ENCODE measurements around the gene LYRM4. TPM values are rescaled to one million over a fixed set of nuclear protein-coding genes. Genes with fewer than 3 reads are reported as not detected.
A peak's percentile ranks its signal among the peaks of the same experiment; 100 is the strongest.

The LYRM4 gene
- total and polyA plus RNA-seq, 8 donors: 25.2 to 47.4 (median 42.0) TPM

GRCh38 chr6:5172041-5172653 lies 88.6 kb downstream of the LYRM4 start:
- intact Hi-C loops (cut with DNase I): no loop called here
- TF ChIP-seq, protein P1, sequence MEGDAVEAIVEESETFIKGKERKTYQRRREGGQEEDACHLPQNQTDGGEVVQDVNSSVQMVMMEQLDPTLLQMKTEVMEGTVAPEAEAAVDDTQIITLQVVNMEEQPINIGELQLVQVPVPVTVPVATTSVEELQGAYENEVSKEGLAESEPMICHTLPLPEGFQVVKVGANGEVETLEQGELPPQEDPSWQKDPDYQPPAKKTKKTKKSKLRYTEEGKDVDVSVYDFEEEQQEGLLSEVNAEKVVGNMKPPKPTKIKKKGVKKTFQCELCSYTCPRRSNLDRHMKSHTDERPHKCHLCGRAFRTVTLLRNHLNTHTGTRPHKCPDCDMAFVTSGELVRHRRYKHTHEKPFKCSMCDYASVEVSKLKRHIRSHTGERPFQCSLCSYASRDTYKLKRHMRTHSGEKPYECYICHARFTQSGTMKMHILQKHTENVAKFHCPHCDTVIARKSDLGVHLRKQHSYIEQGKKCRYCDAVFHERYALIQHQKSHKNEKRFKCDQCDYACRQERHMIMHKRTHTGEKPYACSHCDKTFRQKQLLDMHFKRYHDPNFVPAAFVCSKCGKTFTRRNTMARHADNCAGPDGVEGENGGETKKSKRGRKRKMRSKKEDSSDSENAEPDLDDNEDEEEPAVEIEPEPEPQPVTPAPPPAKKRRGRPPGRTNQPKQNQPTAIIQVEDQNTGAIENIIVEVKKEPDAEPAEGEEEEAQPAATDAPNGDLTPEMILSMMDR (IDR thresholded peaks at IDR 0.05): no peak
- H3K27me3 ChIP-seq: no peaks in the 10 kb centered on the region
- H3K4me1 ChIP-seq: peaks cover 0 to 8% of the 10 kb centered on the region in 2 donors
- H3K4me3 ChIP-seq: no peak overlapping the region
- no peaks in the 10 kb centered on the region for H3K9me3 ChIP-seq
- no peak overlapping the region for H3K27ac ChIP-seq
- ATAC-seq (no peak), DNase-seq (no peak)
- no peaks in the 10 kb centered on the region for H3K36me3 ChIP-seq

GRCh38 chr6:5167501-5167900 lies 93.2 kb downstream of the LYRM4 start:
- intact Hi-C loops (cut with DNase I): no loop called here
- Histone ChIP-seq H3K4me1 (no peaks in the 10 kb centered on the region), H3K27me3 (no peaks in the 10 kb centered on the region), H3K9me3 (no peaks in the 10 kb centered on the region), H3K36me3 (no peaks in the 10 kb centered on the region), H3K4me3 (no peak overlapping the region), H3K27ac (no peak overlapping the region)
- TF ChIP-seq, protein P1 (IDR thresholded peaks at IDR 0.05): no peak
- DNase-seq: peak in 2 of 4 donors; percentile 17 to 20
- ATAC-seq: no peak

DNA sequence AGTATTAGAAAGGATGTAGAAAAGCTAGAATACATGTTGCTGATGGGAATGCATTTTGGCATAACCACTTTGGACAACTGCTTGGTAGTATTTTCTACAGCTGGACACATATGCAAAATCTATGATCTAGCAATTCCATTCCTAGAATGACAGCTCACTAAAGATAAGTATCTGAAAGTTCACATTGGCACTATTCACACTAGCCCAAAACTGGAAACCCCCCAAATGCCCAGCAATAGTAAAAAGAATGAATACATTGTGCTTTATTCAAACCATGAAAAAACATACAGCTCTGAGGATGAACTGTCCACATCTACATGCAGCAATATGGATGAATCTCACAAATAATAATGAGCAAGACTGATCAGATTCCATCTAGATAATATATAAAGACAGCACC lies 96.7 kb downstream of the LYRM4 start:
- ATAC-seq (no peak), DNase-seq (no peak)
- Histone ChIP-seq H3K27me3 (no peaks in the 10 kb centered on the region), H3K36me3 (no peaks in the 10 kb centered on the region), H3K4me3 (no peak overlapping the region), H3K4me1 (no peaks in the 10 kb centered on the region), H3K9me3 (no peaks in the 10 kb centered on the region), H3K27ac (no peak overlapping the region)
- TF ChIP-seq, protein P1 (IDR thresholded peaks at IDR 0.05): no peak
- intact Hi-C loops (cut with DNase I): no loop called here

- no peaks in the 10 kb centered on the region for H3K4me1 ChIP-seq
- H3K4me3 ChIP-seq: no peak overlapping the region
- intact Hi-C loops (cut with DNase I): no loop called here
- ATAC-seq (no peak), DNase-seq (no peak)
- H3K36me3 ChIP-seq: no peaks in the 10 kb centered on the region
- TF ChIP-seq, protein P1 (IDR thresholded peaks at IDR 0.05): no peak
- no peak overlapping the region for H3K27ac ChIP-seq
- H3K27me3 ChIP-seq: no peaks in the 10 kb centered on the region
- H3K9me3 ChIP-seq: no peaks in the 10 kb centered on the region
These were observed 97.5 kb downstream of the LYRM4 start for GRCh38 chr6:5163247-5163646.

DNA sequence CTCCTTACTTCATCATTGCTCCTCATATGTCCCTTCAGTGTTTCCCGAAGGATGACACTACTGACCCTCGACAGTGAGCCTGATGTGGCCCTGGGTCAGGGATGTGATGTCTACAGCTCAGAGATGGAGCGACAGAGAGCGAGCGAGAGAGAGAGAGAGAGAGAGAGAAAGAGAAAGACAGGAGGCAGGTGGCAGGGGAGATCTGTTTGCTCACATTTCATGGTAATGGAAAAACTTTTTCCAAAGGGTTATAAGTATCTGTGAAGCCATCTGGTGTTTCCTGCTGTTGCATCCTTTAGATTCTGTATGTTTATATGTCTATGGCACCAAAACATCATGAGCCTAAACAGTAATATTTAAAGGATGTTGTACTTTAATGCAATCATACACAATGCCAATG lies 98.4 kb downstream of the LYRM4 start:
- no peaks in the 10 kb centered on the region for H3K27me3 ChIP-seq
- ATAC-seq: no peak
- intact Hi-C loops (cut with DNase I): no loop called here

More for the DNA sequence above, 98.4 kb downstream of the LYRM4 start:
- Histone ChIP-seq H3K27ac (no peak overlapping the region), H3K9me3 (no peaks in the 10 kb centered on the region), H3K4me3 (no peak overlapping the region), H3K4me1 (no peaks in the 10 kb centered on the region), H3K36me3 (no peaks in the 10 kb centered on the region)
- TF ChIP-seq, protein P1 (IDR thresholded peaks at IDR 0.05): no peak
- DNase-seq: no peak
